GM18498 (cell line): ENCODE results near the gene XKR8.

Source experiments
- ATAC-seq: cut with Tn5 transposase; IDR thresholded peaks from one replicate; pipeline ENCODE4 v1.9.1; 2021; ENCODE audit warnings: mild to moderate bottlenecking, moderate library complexity; ENCODE audit not compliant: unreplicated experiment

The XKR8 gene

DNA sequence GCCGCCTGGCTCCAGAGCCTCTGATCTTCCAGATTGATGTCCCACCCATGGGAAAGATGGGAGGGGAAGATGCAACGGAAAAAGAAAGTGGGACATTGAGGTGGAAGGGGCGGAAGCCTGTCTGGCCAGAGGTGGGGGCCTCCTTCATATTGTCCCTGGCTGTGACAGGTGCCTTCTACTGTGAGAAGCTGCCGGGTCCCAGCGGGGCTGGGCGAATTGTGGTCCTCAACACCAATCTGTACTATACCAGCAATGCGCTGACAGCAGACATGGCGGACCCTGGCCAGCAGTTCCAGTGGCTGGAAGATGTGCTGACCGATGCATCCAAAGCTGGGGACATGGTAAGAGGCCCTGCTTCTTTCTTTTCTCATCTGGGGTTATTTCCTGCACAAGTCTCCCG lies 5.6 kb upstream of the XKR8 start:
- no peak for ATAC-seq

DNA sequence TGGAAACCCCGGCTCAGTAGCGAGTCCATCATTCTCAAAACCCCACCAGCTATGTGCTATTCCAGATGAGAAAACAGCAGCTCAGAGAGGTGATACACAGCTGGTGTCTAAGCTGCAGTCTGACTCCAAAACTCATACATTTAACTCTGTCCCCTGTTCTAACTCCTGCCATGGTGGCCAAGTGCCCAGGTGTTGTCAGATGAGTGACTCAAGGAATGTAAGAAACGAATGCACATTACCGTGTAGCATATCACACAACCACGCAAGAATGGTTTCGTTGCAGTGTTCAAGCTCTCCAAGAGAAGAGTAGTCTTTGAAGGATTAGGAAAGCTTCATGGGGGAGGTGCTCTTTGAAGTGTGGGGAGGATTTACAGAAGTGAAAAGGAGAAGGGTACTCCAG lies 4.7 kb upstream of the XKR8 start:
- no peak for ATAC-seq

DNA sequence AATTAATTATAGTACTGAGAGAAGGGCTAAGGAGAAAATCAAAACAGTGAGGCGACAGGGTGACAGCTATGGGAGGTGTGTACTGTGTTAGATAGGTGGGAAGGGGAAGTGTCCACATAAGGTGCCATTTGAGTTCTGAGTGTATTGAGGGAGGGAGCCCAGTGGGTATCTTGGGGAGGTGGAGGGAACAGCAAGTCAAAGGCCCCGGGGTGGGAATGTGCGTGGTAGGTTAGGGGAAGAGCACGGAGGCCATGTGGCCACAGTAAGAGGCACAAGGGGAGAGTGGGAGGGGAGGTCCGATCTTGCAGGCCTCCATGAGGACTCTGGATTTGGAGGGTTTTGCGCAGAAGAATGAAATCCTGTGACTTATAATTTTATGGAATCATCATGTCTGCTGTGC lies 3.0 kb upstream of the XKR8 start:
- ATAC-seq: no peak

GRCh38 chr1:27957655-27958054 lies 2.1 kb upstream of the XKR8 start:
- ATAC-seq: no peak

- no peak for ATAC-seq
Observed at GRCh38 chr1:27958513-27958912, 1.3 kb upstream of the XKR8 start.

GRCh38 chr1:27960762-27961645 lies 1.2 kb downstream of the XKR8 start:
- no peak for ATAC-seq

DNA sequence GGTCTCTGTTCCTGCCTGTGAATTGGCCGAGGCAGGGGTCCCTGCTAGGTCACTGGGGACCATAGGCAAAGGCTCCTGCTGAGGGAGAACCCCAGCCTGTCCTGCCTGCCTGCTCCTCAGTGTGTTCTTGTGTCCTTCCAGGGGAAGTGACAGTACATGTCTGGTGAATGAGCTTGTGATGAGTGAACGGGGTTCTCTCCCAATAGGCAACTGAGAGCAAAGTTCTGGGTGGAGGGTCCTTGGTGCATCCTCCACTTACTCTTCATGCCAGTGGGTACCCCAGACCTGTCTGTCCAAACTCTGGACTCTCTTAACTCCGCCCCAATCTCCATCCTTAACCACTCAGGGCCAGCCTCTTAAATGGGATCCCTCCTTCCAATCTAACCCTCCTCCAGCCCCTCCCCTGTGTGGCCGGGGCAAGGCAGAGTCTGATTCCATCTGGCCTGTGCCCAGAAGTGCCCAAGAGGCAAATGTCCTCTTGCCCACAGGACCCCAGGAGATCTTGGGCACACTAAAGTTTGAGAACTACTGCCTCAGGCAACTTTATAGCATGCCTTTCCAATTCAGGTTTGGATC lies 2.0 kb downstream of the XKR8 start:
- ATAC-seq: no peak

DNA sequence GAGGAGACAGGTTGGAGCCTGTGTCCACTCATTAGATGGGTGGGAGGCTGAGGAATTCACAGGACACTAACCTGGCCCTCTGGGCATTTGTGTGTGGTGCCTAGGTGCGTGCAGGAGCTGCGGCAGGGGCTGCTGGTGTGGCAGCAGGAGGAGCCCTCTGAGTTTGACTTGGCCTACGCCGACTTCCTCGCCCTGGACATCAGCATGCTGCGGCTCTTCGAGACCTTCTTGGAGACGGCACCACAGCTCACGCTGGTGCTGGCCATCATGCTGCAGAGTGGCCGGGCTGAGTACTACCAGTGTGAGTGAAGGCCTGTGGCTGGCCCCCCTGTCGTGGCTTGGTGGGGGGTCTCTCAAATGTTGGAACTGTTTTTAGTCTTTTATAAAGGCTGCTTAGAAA lies 3.6 kb downstream of the XKR8 start:
- no peak for ATAC-seq

DNA sequence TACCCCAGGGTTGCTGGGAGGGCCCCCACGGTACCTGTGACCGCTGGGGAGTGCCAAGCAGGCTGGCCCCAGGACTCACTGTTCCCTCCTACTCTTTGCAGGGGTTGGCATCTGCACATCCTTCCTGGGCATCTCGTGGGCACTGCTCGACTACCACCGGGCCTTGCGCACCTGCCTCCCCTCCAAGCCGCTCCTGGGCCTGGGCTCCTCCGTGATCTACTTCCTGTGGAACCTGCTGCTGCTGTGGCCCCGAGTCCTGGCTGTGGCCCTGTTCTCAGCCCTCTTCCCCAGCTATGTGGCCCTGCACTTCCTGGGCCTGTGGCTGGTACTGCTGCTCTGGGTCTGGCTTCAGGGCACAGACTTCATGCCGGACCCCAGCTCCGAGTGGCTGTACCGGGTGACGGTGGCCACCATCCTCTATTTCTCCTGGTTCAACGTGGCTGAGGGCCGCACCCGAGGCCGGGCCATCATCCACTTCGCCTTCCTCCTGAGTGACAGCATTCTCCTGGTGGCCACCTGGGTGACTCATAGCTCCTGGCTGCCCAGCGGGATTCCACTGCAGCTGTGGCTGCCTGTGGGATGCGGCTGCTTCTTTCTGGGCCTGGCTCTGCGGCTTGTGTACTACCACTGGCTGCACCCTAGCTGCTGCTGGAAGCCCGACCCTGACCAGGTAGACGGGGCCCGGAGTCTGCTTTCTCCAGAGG lies 6.8 kb downstream of the XKR8 start:
- no peak for ATAC-seq

GRCh38 chr1:27967106-27967883 lies 7.5 kb downstream of the XKR8 start:
- ATAC-seq: no peak

- ATAC-seq: no peak
Observed at GRCh38 chr1:27967884-27968466, 8.2 kb downstream of the XKR8 start.

DNA sequence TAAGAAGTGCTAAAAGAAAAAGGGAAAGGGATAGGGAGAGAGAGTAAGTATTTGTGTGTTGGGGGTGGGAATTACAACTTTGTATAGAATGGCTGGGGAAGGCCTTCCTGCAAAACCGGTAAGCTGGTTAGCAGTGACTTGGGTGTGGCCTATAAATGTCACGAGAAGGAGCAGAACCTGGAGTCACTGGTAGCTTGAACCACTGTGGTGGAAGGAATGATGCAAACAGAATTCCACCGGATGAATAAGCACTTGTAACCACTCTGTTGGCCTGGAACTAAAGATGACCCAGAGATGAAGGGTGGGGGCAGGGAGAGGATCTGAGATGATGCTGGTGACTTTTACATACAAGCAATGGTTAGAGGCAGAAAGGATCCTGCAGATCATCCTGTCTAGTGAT lies 8.9 kb downstream of the XKR8 start:
- no peak for ATAC-seq

DNA sequence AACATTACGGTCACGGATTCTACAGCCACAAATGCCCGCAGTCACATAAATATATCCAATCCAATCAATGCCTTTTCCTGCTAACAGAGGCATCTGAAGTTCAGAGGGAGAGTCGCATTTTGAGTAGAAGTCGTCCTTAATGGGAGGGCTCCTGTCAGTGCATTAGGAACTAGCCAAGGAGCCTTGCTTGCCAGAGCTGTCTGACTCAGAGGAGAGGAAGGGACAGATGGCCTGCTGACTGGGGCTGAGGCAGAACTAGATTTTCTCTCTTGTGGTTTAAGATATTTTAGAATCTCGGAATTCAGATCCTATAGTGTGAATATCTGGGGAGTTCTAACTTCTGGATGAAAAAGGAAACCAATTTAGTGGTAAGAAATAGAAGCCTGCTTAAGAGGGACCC lies 10.6 kb downstream of the XKR8 start:
- ATAC-seq: no peak

- no peak for ATAC-seq
Observed at GRCh38 chr1:27971674-27972073, 11.9 kb downstream of the XKR8 start.

- ATAC-seq: no peak
Observed at GRCh38 chr1:27972141-27972540, 12.4 kb downstream of the XKR8 start.

DNA sequence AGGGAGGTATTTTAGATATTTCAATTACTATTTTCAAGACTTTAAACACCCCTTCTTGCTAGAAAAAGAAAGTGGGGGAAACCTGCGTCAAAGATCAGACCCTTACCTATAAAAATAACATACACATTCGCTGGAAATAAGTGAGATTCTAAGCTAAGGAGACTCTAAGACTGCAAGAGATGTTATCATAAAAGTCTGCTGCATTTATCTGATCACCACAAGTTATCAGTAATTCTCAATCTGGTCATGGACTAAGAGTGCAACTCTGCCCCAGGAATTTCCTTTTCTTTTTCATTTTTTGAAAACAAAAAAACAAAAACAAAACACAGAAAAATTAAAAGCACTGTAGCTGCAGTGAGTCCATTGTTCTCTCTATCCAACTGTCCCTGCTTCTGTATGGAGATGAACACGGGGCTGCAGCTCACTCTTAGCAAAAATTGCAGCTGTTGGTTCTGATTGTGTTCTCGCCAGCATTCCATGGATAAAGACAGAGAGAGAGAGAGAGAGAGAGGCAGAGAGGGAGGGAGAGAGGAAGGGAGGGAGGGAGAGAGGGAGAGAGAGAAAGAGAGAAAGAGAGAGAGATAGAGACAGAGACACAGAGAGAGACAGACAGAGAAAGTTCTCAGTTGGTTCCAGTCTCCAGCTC lies 14.1 kb downstream of the XKR8 start:
- ATAC-seq: no peak

DNA sequence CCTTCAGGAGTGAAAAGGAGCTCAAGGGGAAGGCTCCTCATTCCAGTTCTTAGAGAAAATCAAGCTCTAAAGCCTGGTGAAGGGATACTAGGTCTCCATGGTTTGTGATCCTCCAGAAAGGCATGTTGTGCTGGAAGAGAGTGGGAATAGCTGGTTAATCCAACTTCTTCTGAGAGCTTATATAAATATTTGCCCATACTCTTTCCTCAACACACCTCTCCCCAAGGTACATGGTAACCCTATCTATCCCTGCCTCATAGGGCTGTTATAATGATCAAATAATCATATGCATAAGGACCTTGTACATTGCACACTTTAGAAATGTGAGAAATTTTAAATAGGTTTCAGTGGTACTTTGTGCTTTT lies 14.6 kb downstream of the XKR8 start:
- ATAC-seq: no peak

GRCh38 chr1:27979151-27979858 lies 19.5 kb downstream of the XKR8 start:
- no peak for ATAC-seq

- ATAC-seq: no peak
Observed at GRCh38 chr1:27979859-27980201, 20.1 kb downstream of the XKR8 start.
